ENCODE results near the gene LUZP1. TPM values are rescaled to one million over a fixed set of nuclear protein-coding genes. Genes with fewer than 3 reads are reported as not detected.
A peak's percentile ranks its signal among the peaks of the same experiment; 100 is the strongest.

LUZP1 gene
- total and polyA plus RNA-seq, 10 of the 15 experiments (the other 5 are each of a cell fraction or from before 2014, with no cell fraction given), result 11.3 to 28.2 (median 17.3) TPM

DNA sequence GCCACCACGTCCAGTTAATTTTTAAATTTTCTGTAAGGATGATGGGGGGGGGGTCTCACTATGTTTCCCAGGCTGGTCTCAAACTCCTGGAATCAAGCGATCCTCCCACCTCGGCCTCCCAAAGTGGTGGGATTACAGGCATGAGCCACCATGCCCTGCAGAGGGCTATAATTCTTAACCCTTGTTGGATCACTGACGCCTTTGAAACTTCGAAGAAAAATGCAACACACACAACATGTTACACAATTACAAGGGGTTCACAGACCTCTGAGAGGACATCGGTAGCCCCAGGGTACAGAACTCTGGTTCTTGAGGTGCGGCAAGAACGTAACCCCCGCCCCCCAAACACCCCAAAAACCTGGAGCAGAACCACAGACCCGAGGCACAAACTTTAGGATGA is 8.4 kb upstream of the LUZP1 start:
- ChIA-PET CTCF (interaction anchor here (1.6 to 22.0 kb wide), 4 partner anchors 7 to 83 kb away, joined by 3 to 961 read pairs (median 22); no protein-coding TSS in a partner anchor), RAD21 (ENCODE audit: unreplicated experiment) (interaction anchor here (0.7 to 5.5 kb wide), 6 partner anchors 27 to 167 kb away, joined by 3 to 71 read pairs (median 4); partner anchors contain the start of gene HNRNPR), POLR2A (interaction anchor here (1.7 kb wide), 1 partner anchor 58 kb away, joined by 4 read pairs; no protein-coding TSS in a partner anchor), SMC1A (ENCODE audit: uncharacterized antibody, unreplicated experiment) (interaction anchor here (0.7 to 15.5 kb wide), 5 partner anchors 11 to 146 kb away, joined by 3 to 199 read pairs (median 5); no protein-coding TSS in a partner anchor)
- peak overlapping the region; percentile 62 for H3K4me3 ChIP-seq
- H3K4me2 ChIP-seq (ENCODE audit: control insufficient read depth, insufficient read depth), result peak overlapping the region; percentile 96
- in situ Hi-C loops (cut with MboI) (no loop called here), intact Hi-C loops (cut with micrococcal nuclease; ENCODE audit: unreplicated experiment) (no loop called here)
- H3K9me3 ChIP-seq (replicated peaks; ENCODE audit: control insufficient read depth, insufficient read depth, low read length), result no peaks in the 10 kb centered on the region
- peak overlapping the region; percentile 47 for H3K27ac ChIP-seq (ENCODE audit: control insufficient read depth, insufficient read depth)
- H3K27me3 ChIP-seq (replicated peaks in 1 of 2; ENCODE audit: control insufficient read depth in 2 of 2, insufficient read depth in 2 of 2, low read length in 1 of 2), result no peaks in the 10 kb centered on the region
- H3K9ac ChIP-seq (ENCODE audit: control insufficient read depth, insufficient read depth, low read length), result peak overlapping the region; percentile 80
- ATAC-seq (no peak), DNase-seq (ENCODE audit: low read depth, low spot score) (no peak), FAIRE-seq (no peak)
- H3K79me2 ChIP-seq (ENCODE audit: control insufficient read depth, insufficient read depth, low read length), result no peaks in the 10 kb centered on the region
- TF ChIP-seq STAT1 (conservative IDR thresholded peaks at IDR 0.05), result no peak
- no peak for TF ChIP-seq POLR2AphosphoS2 (IDR thresholded peaks at IDR 0.05; ENCODE audit: low read depth, low read length)
- TF ChIP-seq, protein P1, sequence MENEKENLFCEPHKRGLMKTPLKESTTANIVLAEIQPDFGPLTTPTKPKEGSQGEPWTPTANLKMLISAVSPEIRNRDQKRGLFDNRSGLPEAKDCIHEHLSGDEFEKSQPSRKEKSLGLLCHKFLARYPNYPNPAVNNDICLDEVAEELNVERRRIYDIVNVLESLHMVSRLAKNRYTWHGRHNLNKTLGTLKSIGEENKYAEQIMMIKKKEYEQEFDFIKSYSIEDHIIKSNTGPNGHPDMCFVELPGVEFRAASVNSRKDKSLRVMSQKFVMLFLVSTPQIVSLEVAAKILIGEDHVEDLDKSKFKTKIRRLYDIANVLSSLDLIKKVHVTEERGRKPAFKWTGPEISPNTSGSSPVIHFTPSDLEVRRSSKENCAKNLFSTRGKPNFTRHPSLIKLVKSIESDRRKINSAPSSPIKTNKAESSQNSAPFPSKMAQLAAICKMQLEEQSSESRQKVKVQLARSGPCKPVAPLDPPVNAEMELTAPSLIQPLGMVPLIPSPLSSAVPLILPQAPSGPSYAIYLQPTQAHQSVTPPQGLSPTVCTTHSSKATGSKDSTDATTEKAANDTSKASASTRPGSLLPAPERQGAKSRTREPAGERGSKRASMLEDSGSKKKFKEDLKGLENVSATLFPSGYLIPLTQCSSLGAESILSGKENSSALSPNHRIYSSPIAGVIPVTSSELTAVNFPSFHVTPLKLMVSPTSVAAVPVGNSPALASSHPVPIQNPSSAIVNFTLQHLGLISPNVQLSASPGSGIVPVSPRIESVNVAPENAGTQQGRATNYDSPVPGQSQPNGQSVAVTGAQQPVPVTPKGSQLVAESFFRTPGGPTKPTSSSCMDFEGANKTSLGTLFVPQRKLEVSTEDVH (IDR thresholded peaks at IDR 0.05; ENCODE audit: low read depth, partially characterized antibody), result no peak
- TF ChIP-seq SUZ12 (IDR thresholded peaks at IDR 0.05; ENCODE audit: unreplicated experiment), result no peak
- no peak for TF ChIP-seq CBFB (IDR thresholded peaks at IDR 0.05; ENCODE audit: low read depth)
- TF ChIP-seq PKNOX1 (IDR thresholded peaks at IDR 0.05), result no peak
- no peak for TF ChIP-seq USF1 (IDR thresholded peaks at IDR 0.05; ENCODE audit: borderline replicate concordance, extremely low read length, insufficient read depth, low read depth, low read length)
- TF ChIP-seq BCL11A (IDR thresholded peaks at IDR 0.05; ENCODE audit: low read depth, low read length), result no peak
- TF ChIP-seq CREM (IDR thresholded peaks at IDR 0.05; ENCODE audit: low read depth), result no peak
- TF ChIP-seq ETV6 (conservative IDR thresholded peaks at IDR 0.05 in 1 of 2, IDR thresholded peaks at IDR 0.05 in 1 of 2; ENCODE audit: borderline replicate concordance in 1 of 2, low read depth in 1 of 2), result no peak
- TF ChIP-seq MEF2A (IDR thresholded peaks at IDR 0.05; ENCODE audit: insufficient read depth, low read depth, low read length), result no peak
- TF ChIP-seq FOXM1 (IDR thresholded peaks at IDR 0.05; ENCODE audit: low read depth, low read length), result no peak
- BruUV-seq (replicated peaks), result no TSS peak
- peak overlapping the region; percentile 90 for H2AFZ ChIP-seq (ENCODE audit: control insufficient read depth, low read depth, low read length)
- H4K20me1 ChIP-seq (ENCODE audit: control insufficient read depth, insufficient read depth), result no peaks in the 10 kb centered on the region
- WGBS (ENCODE audit: insufficient coverage, insufficient replicate concordance, low lambda C conversion rate, missing lambda C conversion rate), result 48% methylated on average over 10 of the region's 10 CpGs
- H3K36me3 ChIP-seq (ENCODE audit: control insufficient read depth in 2 of 2, insufficient read depth in 2 of 2, low read length in 1 of 2), result no peaks in the 10 kb centered on the region
- peaks cover 19% of the 10 kb centered on the region for H3K4me1 ChIP-seq (ENCODE audit: control insufficient read depth, insufficient read depth, low read length)

Measured in GM12878 (cell line).